ENCODE results near the gene ART4. TPM values are rescaled to one million over a fixed set of nuclear protein-coding genes. Genes with fewer than 3 reads are reported as not detected.
A peak's percentile ranks its signal among the peaks of the same experiment; 100 is the strongest.

Gene ART4
- total RNA-seq, 1 donor from 2014 or later: 0.98 TPM

DNA sequence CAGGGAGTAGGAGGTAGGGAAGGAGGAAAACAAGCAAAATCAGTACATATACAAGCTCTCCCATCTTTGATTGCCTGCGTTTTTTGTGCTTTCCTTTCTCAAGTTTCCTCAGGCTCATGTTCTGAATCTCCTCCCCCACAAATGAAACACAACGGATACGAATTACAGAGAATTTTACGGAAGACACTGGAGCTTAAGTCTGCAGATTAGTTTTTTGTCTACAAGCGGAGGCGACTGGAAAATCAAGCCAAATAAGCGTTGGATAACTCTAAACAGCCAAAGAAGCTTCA lies 40.7 kb downstream of the ART4 start:
- DNase-seq (ENCODE audit: extremely low spot score in 2 of 2): no peak
- peaks cover 13% of the 10 kb centered on the region for H3K4me1 ChIP-seq
- intact Hi-C loops (cut with DNase I): no loop called here
- TF ChIP-seq, protein P1, sequence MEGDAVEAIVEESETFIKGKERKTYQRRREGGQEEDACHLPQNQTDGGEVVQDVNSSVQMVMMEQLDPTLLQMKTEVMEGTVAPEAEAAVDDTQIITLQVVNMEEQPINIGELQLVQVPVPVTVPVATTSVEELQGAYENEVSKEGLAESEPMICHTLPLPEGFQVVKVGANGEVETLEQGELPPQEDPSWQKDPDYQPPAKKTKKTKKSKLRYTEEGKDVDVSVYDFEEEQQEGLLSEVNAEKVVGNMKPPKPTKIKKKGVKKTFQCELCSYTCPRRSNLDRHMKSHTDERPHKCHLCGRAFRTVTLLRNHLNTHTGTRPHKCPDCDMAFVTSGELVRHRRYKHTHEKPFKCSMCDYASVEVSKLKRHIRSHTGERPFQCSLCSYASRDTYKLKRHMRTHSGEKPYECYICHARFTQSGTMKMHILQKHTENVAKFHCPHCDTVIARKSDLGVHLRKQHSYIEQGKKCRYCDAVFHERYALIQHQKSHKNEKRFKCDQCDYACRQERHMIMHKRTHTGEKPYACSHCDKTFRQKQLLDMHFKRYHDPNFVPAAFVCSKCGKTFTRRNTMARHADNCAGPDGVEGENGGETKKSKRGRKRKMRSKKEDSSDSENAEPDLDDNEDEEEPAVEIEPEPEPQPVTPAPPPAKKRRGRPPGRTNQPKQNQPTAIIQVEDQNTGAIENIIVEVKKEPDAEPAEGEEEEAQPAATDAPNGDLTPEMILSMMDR (IDR thresholded peaks at IDR 0.05): no peak
- no peak for TF ChIP-seq POLR2AphosphoS5 (IDR thresholded peaks at IDR 0.05; ENCODE audit: insufficient read depth in 1 of 2, low read depth in 1 of 2)
- TF ChIP-seq POLR2A (IDR thresholded peaks at IDR 0.05): no peak
- peak overlapping the region; percentile 85 to 97 for H3K4me3 ChIP-seq
- peak overlapping the region; percentile 91 for H3K27ac ChIP-seq
- H3K9me3 ChIP-seq: no peaks in the 10 kb centered on the region
- H3K36me3 ChIP-seq: peaks cover 0 to 19% of the 10 kb centered on the region in 2 donors
- no peaks in the 10 kb centered on the region for H3K27me3 ChIP-seq

- H3K4me1 ChIP-seq: peaks cover 13% of the 10 kb centered on the region
- peak overlapping the region; percentile 85 to 97 for H3K4me3 ChIP-seq
- peak overlapping the region; percentile 91 for H3K27ac ChIP-seq
- no peak for DNase-seq (ENCODE audit: extremely low spot score in 2 of 2)
- H3K9me3 ChIP-seq: no peaks in the 10 kb centered on the region
- TF ChIP-seq, protein P1 (IDR thresholded peaks at IDR 0.05): no peak
- no peak for TF ChIP-seq POLR2A (IDR thresholded peaks at IDR 0.05)
- no peak for TF ChIP-seq POLR2AphosphoS5 (IDR thresholded peaks at IDR 0.05; ENCODE audit: insufficient read depth in 1 of 2, low read depth in 1 of 2)
- no peaks in the 10 kb centered on the region for H3K27me3 ChIP-seq
- intact Hi-C loops (cut with DNase I): no loop called here
- H3K36me3 ChIP-seq: peaks cover 0 to 23% of the 10 kb centered on the region in 2 donors
Observed at GRCh38 chr12:14802247-14802646, 41.1 kb downstream of the ART4 start.

DNA sequence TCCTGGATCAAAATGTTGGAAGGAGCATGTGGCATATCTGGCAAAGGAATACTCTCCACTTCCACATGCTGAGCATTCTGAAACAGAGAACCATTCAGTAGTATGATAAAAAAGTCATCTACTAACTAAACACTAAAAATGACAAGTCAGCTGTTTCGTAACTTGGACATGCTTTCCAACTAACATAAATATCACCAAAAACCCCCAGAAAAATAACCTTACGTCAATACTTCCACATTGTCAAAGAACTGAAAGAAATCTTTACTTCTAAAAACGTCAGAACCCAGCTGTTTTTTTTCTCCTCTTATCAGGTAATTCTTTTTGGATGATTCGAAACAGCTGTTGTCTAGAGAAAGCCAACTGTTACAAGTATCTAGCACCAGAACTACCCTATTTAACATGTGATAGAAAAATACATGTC lies 48.3 kb downstream of the ART4 start:
- intact Hi-C loops (cut with DNase I): no loop called here
- no peak overlapping the region for H3K27ac ChIP-seq
- peaks cover 4 to 88% of the 10 kb centered on the region in 2 donors for H3K36me3 ChIP-seq

DNA sequence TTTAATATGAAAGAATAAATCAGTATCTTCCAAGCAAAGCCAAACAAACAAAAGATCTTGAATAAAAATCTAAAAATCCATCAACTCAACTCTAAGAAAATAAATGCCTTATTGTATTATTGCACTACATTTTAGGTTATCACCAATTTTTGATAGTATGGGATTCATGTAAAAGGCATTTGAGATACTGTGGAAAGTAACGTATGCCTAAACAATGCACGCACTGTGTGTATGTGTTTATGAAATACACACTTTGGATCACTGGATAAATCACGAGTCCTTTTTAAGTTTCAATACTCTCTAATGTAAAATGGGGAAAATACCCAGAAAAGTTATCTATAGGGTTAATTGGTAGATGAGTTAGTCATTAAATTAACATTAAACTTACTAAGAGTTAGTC lies 57.8 kb downstream of the ART4 start:
- Histone ChIP-seq H3K27me3 (no peaks in the 10 kb centered on the region), H3K4me1 (no peaks in the 10 kb centered on the region), H3K9me3 (no peaks in the 10 kb centered on the region), H3K27ac (no peak overlapping the region), H3K4me3 (no peak overlapping the region), H3K36me3 (peaks cover 6 to 46% of the 10 kb centered on the region in 2 donors)
- no peak for DNase-seq (ENCODE audit: extremely low spot score in 2 of 2)
- TF ChIP-seq POLR2AphosphoS5 (IDR thresholded peaks at IDR 0.05; ENCODE audit: insufficient read depth in 1 of 2, low read depth in 1 of 2) (no peak), POLR2A (IDR thresholded peaks at IDR 0.05) (no peak)
- TF ChIP-seq, protein P1 (IDR thresholded peaks at IDR 0.05): no peak
- intact Hi-C loops (cut with DNase I): no loop called here

More for the DNA sequence above, 48.3 kb downstream of the ART4 start:
- TF ChIP-seq, protein P1 (IDR thresholded peaks at IDR 0.05): no peak
- TF ChIP-seq POLR2AphosphoS5 (IDR thresholded peaks at IDR 0.05; ENCODE audit: insufficient read depth in 1 of 2, low read depth in 1 of 2) (no peak), POLR2A (IDR thresholded peaks at IDR 0.05) (no peak)
- Histone ChIP-seq H3K9me3 (no peaks in the 10 kb centered on the region), H3K4me1 (no peaks in the 10 kb centered on the region), H3K4me3 (no peak overlapping the region), H3K27me3 (no peaks in the 10 kb centered on the region)
- DNase-seq (ENCODE audit: extremely low spot score in 2 of 2): no peak

DNA sequence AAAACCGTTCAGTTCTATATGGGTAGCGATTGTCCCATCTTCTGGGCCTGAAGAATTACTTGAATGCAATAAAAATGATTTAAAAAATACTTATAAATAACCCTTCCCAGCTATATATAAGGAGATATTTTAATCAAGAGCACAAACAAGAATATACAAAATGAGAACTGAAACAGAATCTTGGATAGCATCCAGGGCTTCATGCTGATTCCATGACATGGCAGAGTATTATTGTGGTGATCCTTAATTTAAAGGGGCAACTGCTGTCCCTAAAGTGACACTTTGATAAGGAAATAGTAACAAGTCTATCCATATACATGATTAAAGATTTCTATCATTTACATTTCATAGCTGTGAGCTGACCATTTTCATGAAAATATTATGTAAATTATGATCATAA lies 58.9 kb downstream of the ART4 start:
- Histone ChIP-seq H3K4me1 (no peaks in the 10 kb centered on the region), H3K4me3 (no peak overlapping the region), H3K36me3 (peaks cover 6 to 35% of the 10 kb centered on the region in 2 donors), H3K9me3 (no peaks in the 10 kb centered on the region), H3K27me3 (no peaks in the 10 kb centered on the region), H3K27ac (no peak overlapping the region)
- intact Hi-C loops (cut with DNase I): no loop called here
- no peak for DNase-seq (ENCODE audit: extremely low spot score in 2 of 2)
- TF ChIP-seq POLR2AphosphoS5 (IDR thresholded peaks at IDR 0.05; ENCODE audit: insufficient read depth in 1 of 2, low read depth in 1 of 2) (no peak), POLR2A (IDR thresholded peaks at IDR 0.05) (no peak)
- TF ChIP-seq, protein P1 (IDR thresholded peaks at IDR 0.05): no peak
